Osteoblast (primary cell): ENCODE data around the gene DNHD1. TPM values are rescaled to one million over a fixed set of nuclear protein-coding genes. Genes with fewer than 3 reads are reported as not detected.

Experiments
- DNase-seq: peaks from one replicate; pipeline ENCODE4 v3.0.0; 2011; ENCODE audit warnings: low spot score, mixed read lengths; ENCODE audit not compliant: insufficient read length; ENCODE audit errors: missing footprints
- H2AFZ ChIP-seq: 2 replicates; pipeline ENCODE4 v1.6.0; 2011; ENCODE audit warnings: mild to moderate bottlenecking, low read length
- H3K27ac ChIP-seq: 2 replicates; pipeline ENCODE4 v1.5.1; 2011; ENCODE audit warnings: mild to moderate bottlenecking, low read depth, low read length, moderate library complexity
- H3K27me3 ChIP-seq: 2 replicates; pipeline ENCODE4 v1.6.0; 2012; ENCODE audit warnings: mild to moderate bottlenecking, control low read depth, inconsistent platforms, low read length, moderate library complexity; ENCODE audit not compliant: insufficient read depth
- H3K36me3 ChIP-seq: 2 replicates; pipeline ENCODE4 v1.5.1; 2011; ENCODE audit warnings: mild to moderate bottlenecking, low read length, control low read depth, moderate library complexity; ENCODE audit not compliant: insufficient read depth
- H3K4me1 ChIP-seq: 2 replicates; pipeline ENCODE4 v1.5.1; 2011; ENCODE audit warnings: mild to moderate bottlenecking, low read length, control low read depth, moderate library complexity; ENCODE audit not compliant: insufficient read depth
- H3K4me2 ChIP-seq: 2 replicates; pipeline ENCODE4 v1.6.0; 2011; ENCODE audit warnings: mild to moderate bottlenecking, low read length; ENCODE audit not compliant: insufficient read depth
- H3K4me3 ChIP-seq: fragments of 200-600 bp; sonication (generic); 3 replicates; pipeline ENCODE4 v1.5.1; 2012; ENCODE audit warnings: mild to moderate bottlenecking, low read length, inconsistent platforms; ENCODE audit not compliant: insufficient read depth
- H3K79me2 ChIP-seq: 2 replicates; pipeline ENCODE4 v1.6.0; 2012; ENCODE audit warnings: mild to moderate bottlenecking, low read length, control low read depth, inconsistent platforms; ENCODE audit not compliant: insufficient read depth
- H3K9me3 ChIP-seq: 2 replicates; pipeline ENCODE4 v1.5.1; 2011; ENCODE audit warnings: low read depth, low read length, control low read depth
- H4K20me1 ChIP-seq: 2 replicates; pipeline ENCODE4 v1.6.0; 2012; ENCODE audit warnings: mild to moderate bottlenecking, low read length, control low read depth; ENCODE audit not compliant: insufficient read depth
- total RNA-seq: library from RNA; depleted of rRNA; stranded (reverse); fragments of >200 nt; gene quantifications from 2 replicates; pipeline ENCODE4 v1.2.3, GENCODE V29; 2012
- TF ChIP-seq, protein P1 (sequence below): IDR thresholded peaks from 2 replicates; pipeline ENCODE4 v1.5.1; 2011; ENCODE audit warnings: mild to moderate bottlenecking, low read depth, low read length, moderate library complexity; ENCODE audit errors: extremely low read depth

The DNHD1 gene
- total RNA-seq, 1 donor: 9.0 TPM

DNA sequence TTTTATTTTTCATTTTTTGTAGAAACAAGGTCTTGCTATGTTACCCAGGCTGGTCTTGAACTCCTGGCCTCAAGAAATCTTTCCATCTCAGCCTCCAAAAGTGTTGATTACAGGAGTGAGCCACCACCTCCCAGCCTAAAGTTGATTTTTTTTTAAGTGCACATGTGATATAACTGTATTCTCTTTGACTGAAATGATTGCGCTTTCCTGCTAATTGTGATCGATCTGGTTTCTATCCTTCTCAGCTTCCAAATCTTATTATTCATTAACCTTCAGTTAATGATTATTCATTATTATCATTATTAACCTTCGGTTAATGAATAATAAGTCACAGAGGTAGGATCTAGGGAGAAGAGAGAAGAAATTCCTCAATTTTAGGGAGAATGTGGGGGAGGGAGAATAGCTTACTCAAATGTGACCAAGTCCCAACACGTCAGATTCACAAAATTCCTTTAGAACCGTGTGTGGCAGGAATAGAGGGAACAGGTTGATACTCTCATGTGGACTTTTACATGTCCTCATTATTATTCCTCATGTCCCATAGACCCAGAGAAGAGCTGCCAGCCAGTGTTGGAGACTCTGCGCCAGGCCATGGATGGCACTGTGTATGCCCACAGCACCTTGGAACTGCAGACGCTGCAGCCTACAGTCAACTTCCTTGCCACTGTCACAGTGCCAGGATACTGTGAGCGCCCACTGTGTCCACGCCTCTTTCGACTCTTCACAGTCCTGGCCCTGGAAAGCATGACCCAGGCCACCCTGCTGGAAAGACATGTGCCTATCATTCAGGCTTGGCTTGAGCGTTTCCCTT is 59.3 kb downstream of the DNHD1 start:
- Histone ChIP-seq H4K20me1 (no peaks in the 10 kb centered on the region), H3K27ac (no peak overlapping the region), H3K4me2 (no peak overlapping the region), H3K4me1 (no peaks in the 10 kb centered on the region), H3K79me2 (no peaks in the 10 kb centered on the region), H3K27me3 (no peaks in the 10 kb centered on the region), H3K9me3 (no peaks in the 10 kb centered on the region), H2AFZ (no peak overlapping the region), H3K4me3 (no peak overlapping the region), H3K36me3 (no peaks in the 10 kb centered on the region)
- TF ChIP-seq, protein P1, sequence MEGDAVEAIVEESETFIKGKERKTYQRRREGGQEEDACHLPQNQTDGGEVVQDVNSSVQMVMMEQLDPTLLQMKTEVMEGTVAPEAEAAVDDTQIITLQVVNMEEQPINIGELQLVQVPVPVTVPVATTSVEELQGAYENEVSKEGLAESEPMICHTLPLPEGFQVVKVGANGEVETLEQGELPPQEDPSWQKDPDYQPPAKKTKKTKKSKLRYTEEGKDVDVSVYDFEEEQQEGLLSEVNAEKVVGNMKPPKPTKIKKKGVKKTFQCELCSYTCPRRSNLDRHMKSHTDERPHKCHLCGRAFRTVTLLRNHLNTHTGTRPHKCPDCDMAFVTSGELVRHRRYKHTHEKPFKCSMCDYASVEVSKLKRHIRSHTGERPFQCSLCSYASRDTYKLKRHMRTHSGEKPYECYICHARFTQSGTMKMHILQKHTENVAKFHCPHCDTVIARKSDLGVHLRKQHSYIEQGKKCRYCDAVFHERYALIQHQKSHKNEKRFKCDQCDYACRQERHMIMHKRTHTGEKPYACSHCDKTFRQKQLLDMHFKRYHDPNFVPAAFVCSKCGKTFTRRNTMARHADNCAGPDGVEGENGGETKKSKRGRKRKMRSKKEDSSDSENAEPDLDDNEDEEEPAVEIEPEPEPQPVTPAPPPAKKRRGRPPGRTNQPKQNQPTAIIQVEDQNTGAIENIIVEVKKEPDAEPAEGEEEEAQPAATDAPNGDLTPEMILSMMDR: no peak
- no peak for DNase-seq

DNA sequence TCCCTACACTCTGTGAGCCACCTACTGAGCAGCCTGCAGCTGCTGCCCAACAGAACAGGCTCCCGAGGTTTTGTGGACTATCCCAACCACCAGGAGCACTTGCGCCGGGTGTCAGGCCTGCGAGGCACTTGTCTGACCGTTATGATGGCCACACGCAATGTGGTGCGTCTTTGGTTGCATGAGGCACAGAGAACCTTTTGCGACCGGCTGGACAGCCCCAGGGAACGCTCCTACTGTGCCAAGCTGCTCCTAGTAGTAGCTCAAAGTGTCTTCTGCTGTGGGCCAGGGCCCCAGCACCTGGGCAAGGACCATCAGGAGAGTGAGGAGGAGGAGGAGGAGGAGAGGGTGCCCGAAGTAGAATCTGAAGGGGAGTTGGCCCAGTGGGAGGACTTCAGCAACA is 60.0 kb downstream of the DNHD1 start:
- no peaks in the 10 kb centered on the region for H3K27me3 ChIP-seq
- H2AFZ ChIP-seq: no peak overlapping the region
- H3K27ac ChIP-seq: no peak overlapping the region
- no peaks in the 10 kb centered on the region for H3K36me3 ChIP-seq
- no peaks in the 10 kb centered on the region for H3K9me3 ChIP-seq
- H3K4me1 ChIP-seq: no peaks in the 10 kb centered on the region
- no peaks in the 10 kb centered on the region for H3K79me2 ChIP-seq
- TF ChIP-seq, protein P1: no peak
- no peak for DNase-seq
- no peak overlapping the region for H3K4me3 ChIP-seq
- H3K4me2 ChIP-seq: no peak overlapping the region
- H4K20me1 ChIP-seq: no peaks in the 10 kb centered on the region

DNA sequence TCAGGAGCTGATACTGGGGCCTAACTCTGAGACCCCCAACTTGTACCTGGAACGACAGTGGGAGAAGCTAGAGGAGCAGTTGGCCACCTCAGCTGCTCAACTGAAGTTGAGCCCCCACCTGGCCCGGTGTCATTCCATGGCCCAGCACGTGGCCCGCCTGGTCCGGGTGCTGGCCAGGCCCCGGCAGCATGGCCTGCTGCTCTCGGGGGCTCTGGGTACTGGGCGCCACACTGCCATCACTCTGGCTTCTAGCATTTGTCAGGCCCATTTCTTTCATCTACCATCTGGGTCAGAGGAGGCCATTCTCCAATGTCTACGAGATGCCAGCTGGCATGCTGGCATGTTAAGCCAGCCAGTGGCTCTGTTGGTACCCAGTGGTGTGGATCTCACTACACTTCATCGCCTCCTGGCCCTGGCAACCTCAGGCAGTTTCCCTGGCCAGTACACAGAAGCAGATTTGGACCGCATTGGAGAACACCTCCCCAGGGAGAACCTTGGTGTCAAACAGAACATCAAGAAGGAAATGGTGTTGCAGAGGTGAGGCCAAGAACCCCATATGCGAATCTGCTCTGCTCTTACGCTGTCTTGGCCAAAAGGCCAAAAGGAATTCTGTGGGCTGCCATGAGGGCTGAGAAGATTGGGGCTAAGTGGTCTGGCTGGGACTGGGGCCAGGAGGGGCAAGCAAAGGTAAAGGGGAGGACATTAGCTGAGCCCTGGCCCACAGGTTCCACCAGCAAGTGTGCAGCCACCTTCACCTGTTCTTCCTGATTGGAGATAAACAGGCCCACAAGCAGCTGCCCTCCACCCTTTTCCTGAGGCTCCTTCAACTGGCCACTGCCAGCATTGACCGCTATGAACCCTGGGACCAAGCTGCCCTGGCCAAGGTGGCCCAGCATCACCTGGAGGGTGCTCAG is 60.9 kb downstream of the DNHD1 start:
- Histone ChIP-seq H3K4me1 (no peaks in the 10 kb centered on the region), H3K27ac (no peak overlapping the region), H3K79me2 (no peaks in the 10 kb centered on the region), H4K20me1 (no peaks in the 10 kb centered on the region), H3K9me3 (no peaks in the 10 kb centered on the region), H3K36me3 (no peaks in the 10 kb centered on the region), H3K4me3 (no peak overlapping the region), H2AFZ (no peak overlapping the region), H3K27me3 (no peaks in the 10 kb centered on the region), H3K4me2 (no peak overlapping the region)
- TF ChIP-seq, protein P1: no peak
- peak; percentile 57 for DNase-seq

DNA sequence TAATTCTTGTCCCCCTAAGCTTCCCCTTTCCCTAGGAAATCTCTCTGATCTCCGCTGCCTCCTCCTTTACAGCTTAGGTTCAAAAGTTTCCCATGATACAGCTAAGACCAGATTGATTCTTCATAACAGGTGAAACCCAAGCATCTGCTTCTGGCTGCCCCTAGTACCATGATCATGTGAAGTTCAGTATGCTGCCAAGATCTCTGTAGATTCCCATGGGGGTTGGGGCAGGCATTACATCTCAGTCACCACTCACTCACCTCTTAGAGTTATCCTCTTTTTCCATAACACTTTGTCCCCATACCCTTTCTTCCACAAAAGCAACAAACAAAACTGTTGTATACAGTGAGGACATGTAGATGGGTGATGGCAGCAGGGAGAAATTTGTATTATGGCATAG is 62.3 kb downstream of the DNHD1 start:
- no peaks in the 10 kb centered on the region for H3K9me3 ChIP-seq
- TF ChIP-seq, protein P1: no peak

More for the DNA sequence above, 62.3 kb downstream of the DNHD1 start:
- no peaks in the 10 kb centered on the region for H3K4me1 ChIP-seq
- no peak overlapping the region for H3K4me2 ChIP-seq
- no peaks in the 10 kb centered on the region for H3K27me3 ChIP-seq
- no peaks in the 10 kb centered on the region for H4K20me1 ChIP-seq
- no peak overlapping the region for H2AFZ ChIP-seq
- no peak overlapping the region for H3K4me3 ChIP-seq
- no peaks in the 10 kb centered on the region for H3K36me3 ChIP-seq
- H3K27ac ChIP-seq: no peak overlapping the region
- DNase-seq: no peak
- H3K79me2 ChIP-seq: no peaks in the 10 kb centered on the region
